NCI-H82 treated with DMSO at 0.1 percent for 48 hours (cell line): Measurements from ENCODE around the gene NEU3.
A peak's percentile ranks its signal among the peaks of the same experiment; 100 is the strongest.
"Not testable (repeated sequence)": the region's sequence is repeated elsewhere in the genome, so short reads cannot be mapped to it uniquely, and the experiment has no call there.

Experiments
- DNase-seq: peaks from one replicate; lab custom pipeline; 2025; ENCODE audit not compliant: unreplicated experiment; lab: John Stamatoyannopoulos, UW

Gene NEU3

GRCh38 chr11:74981888-74982287 is 6.8 kb upstream of the NEU3 start:
- DNase-seq, result no peak

- no peak for DNase-seq
These were observed 4.7 kb upstream of the NEU3 start for GRCh38 chr11:74984070-74984469.

- DNase-seq, result no peak
These were observed 4.0 kb upstream of the NEU3 start for GRCh38 chr11:74984730-74985129.

- DNase-seq, result no peak
These were observed 516 bp downstream of the NEU3 start for GRCh38 chr11:74989260-74989638.

GRCh38 chr11:74990150-74990549 is 1.4 kb downstream of the NEU3 start:
- DNase-seq, result not testable (repeated sequence)

GRCh38 chr11:74990941-74991340 is 2.2 kb downstream of the NEU3 start:
- DNase-seq, result no peak

GRCh38 chr11:74992852-74993251 is 4.1 kb downstream of the NEU3 start:
- DNase-seq, result no peak

GRCh38 chr11:75000975-75001354 is 12.2 kb downstream of the NEU3 start:
- no peak for DNase-seq

- DNase-seq, result no peak
These were observed 13.0 kb downstream of the NEU3 start for GRCh38 chr11:75001686-75002085.

- DNase-seq, result no peak
These were observed 13.8 kb downstream of the NEU3 start for GRCh38 chr11:75002516-75002915.

- no peak for DNase-seq
These were observed 15.5 kb downstream of the NEU3 start for GRCh38 chr11:75004215-75004614.

- no peak for DNase-seq
These were observed 22.6 kb downstream of the NEU3 start for GRCh38 chr11:75011357-75011756.

- no peak for DNase-seq
These were observed 23.1 kb downstream of the NEU3 start for GRCh38 chr11:75011872-75012271.

- DNase-seq, result no peak
These were observed 24.3 kb downstream of the NEU3 start for GRCh38 chr11:75013051-75013450.

GRCh38 chr11:75014129-75014528 is 25.4 kb downstream of the NEU3 start:
- DNase-seq, result no peak

GRCh38 chr11:75019200-75019599 is 30.5 kb downstream of the NEU3 start:
- DNase-seq, result not testable (repeated sequence)

GRCh38 chr11:75020328-75020727 is 31.6 kb downstream of the NEU3 start:
- not testable (repeated sequence) for DNase-seq

GRCh38 chr11:75022296-75022695 is 33.6 kb downstream of the NEU3 start:
- no peak for DNase-seq

GRCh38 chr11:75022759-75023396 is 34.1 kb downstream of the NEU3 start:
- peak; percentile 36 for DNase-seq

GRCh38 chr11:75023446-75024067 is 34.8 kb downstream of the NEU3 start:
- no peak for DNase-seq

- no peak for DNase-seq
These were observed 35.3 kb downstream of the NEU3 start for GRCh38 chr11:75024068-75024449.

- peak; percentile 77 for DNase-seq
These were observed 36.1 kb downstream of the NEU3 start for GRCh38 chr11:75024764-75025211.

GRCh38 chr11:75025561-75025960 is 36.8 kb downstream of the NEU3 start:
- DNase-seq, result no peak
